Cardiac fibroblast (primary cell): ENCODE data around the gene ITSN1.

Experiments used
- DNase-seq, 2 donors: peaks; one replicate each; pipeline versions ENCODE4 v3.0.0 to v3.0.0-alpha.2; 2010; ENCODE audit warnings: low read depth in 2 of 2
- H3K4me3 ChIP-seq, 2 donors: replicated peaks in 1 of 2; 1 replicate in 1 of 2; 2 replicates in 1 of 2; pipeline ENCODE4 v1.5.1; 2011; ENCODE audit warnings: low read depth in 2 of 2, low read length in 2 of 2, mild to moderate bottlenecking in 2 of 2, moderate library complexity in 1 of 2
- TF ChIP-seq, protein P1 (sequence below): IDR thresholded peaks from one replicate; pipeline ENCODE4 v1.5.1; 2011; ENCODE audit warnings: low read depth, mild to moderate bottlenecking, low read length, inconsistent platforms

The ITSN1 gene

DNA sequence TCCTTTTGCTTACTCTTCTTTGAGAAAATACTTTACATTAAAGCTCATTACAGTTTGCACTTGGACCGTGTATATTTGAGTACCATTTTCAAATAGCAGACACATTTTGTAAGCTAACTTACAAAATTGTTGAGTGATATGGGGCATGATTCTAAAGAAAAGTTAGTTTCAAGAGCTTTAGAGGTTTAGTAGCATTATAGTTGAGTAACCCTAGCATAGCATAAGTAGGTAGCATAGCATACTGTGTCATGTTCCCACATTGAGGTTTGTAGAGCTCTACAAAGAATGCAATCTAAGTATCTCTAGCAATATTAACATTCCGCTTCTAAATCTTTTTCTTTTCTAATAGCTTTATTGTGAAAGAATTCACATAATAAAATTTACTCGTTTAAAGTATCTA is 92.0 kb downstream of the ITSN1 start:
- no peak for DNase-seq
- no peak overlapping the region for H3K4me3 ChIP-seq
- TF ChIP-seq, protein P1, sequence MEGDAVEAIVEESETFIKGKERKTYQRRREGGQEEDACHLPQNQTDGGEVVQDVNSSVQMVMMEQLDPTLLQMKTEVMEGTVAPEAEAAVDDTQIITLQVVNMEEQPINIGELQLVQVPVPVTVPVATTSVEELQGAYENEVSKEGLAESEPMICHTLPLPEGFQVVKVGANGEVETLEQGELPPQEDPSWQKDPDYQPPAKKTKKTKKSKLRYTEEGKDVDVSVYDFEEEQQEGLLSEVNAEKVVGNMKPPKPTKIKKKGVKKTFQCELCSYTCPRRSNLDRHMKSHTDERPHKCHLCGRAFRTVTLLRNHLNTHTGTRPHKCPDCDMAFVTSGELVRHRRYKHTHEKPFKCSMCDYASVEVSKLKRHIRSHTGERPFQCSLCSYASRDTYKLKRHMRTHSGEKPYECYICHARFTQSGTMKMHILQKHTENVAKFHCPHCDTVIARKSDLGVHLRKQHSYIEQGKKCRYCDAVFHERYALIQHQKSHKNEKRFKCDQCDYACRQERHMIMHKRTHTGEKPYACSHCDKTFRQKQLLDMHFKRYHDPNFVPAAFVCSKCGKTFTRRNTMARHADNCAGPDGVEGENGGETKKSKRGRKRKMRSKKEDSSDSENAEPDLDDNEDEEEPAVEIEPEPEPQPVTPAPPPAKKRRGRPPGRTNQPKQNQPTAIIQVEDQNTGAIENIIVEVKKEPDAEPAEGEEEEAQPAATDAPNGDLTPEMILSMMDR = no peak

DNA sequence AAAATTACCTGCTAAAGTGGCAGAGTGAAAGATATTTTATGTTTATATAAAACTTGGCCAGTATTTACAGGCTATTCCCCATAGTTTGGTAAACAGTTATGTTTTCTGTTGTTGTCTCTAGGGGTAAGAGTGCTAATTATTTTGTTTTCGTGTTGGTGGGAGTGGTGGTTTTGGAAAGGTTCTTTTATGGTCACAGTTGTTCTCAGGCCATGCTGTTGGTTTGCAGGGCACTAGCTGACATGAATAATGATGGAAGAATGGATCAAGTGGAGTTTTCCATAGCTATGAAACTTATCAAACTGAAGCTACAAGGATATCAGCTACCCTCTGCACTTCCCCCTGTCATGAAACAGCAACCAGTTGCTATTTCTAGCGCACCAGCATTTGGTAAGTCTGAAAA is 92.5 kb downstream of the ITSN1 start:
- no peak for DNase-seq
- H3K4me3 ChIP-seq = no peak overlapping the region
- TF ChIP-seq, protein P1 = no peak

DNA sequence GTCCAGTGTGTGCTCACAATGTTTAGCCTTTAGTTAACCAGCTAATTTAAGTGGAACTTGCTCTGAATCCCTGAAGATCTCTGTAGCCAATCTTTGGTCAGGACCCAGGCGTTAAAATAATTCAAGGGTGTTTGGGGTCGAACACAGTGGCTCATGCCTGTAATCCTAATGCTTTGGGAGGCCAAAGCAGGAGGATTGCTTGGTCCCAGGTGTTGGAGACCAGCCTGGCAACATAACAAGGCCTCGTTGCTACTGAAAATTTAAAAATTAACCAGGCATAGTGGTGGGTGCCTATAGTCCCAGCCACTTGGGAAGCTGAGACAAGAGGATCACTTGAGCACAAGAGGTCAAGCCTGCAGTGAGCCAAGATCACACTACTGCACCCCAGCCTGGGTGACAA is 94.3 kb downstream of the ITSN1 start:
- DNase-seq = no peak
- TF ChIP-seq, protein P1 = no peak
- H3K4me3 ChIP-seq = no peak overlapping the region

DNA sequence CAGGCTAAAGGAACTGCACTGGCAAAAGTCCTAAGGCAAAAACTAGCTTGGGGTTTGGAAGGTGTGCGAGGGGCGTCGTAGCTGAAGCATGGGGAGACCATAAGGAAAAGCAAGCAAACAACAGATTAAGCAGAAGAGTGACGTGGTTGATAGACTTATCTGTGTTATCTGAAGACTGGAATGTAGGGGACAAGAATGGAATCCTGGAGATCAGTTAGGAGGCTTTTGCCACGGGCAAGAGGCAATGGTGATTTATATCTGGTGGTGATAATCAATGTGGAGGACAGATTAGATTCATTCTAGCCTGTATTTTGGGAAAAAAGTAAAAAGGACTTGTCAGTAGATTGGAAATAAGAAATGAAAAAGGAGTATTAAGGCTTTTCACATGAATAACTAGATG is 97.4 kb downstream of the ITSN1 start:
- TF ChIP-seq, protein P1 = no peak
- no peak for DNase-seq
- H3K4me3 ChIP-seq = no peak overlapping the region

DNA sequence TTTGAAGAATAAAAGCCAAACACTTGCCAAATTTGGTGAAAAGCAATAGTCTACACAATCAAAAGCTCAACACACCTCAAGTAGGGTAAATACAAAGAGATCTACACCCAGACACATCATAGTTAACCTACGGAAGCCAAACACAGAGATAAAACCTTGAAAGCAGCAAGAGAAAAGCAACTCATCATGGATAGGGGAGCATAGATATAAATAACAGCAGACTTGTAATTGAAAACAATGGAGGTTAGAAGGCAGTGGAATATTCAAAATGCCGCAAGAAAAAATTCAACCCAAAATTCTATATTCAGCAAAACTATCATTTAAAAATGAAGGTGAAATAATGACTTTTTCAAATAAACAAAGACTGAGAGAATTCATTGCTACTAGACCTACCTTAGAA is 105.1 kb downstream of the ITSN1 start:
- H3K4me3 ChIP-seq = no peak overlapping the region
- DNase-seq = no peak
- TF ChIP-seq, protein P1 = no peak

DNA sequence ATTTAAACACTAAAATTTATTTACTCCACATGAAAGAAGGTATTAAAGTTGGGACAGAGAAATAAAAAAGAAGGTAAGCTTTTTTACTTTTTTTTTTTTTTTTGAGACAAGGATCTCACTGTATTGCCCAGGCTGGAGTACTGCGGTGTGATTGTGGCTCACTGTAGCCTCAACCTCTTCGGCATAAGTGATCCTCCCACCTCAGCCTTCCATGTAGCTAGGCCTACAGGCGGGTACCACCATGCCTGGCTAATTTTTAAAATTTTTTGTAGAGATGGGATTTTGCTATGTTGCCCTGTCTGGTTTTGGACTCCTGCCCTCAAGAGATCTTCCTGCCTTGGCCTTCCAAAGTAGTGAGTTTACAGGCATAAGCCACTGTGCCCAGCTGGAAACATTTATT is 106.6 kb downstream of the ITSN1 start:
- TF ChIP-seq, protein P1 = no peak
- DNase-seq = no peak
- no peak overlapping the region for H3K4me3 ChIP-seq

DNA sequence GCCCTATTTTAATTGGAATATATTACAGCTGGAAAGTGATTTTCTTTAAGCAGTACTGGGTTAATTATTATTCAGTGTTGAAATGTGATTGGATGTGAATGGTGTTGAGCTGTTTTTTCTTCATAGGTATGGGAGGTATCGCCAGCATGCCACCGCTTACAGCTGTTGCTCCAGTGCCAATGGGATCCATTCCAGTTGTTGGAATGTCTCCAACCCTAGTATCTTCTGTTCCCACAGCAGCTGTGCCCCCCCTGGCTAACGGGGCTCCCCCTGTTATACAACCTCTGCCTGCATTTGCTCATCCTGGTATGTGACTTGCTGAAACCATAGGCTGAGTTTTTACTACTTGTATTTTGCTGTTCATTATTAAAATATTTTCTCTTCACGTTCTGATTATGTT is 107.7 kb downstream of the ITSN1 start:
- no peak overlapping the region for H3K4me3 ChIP-seq
- TF ChIP-seq, protein P1 = no peak
- DNase-seq = peak in 1 of 2 donors; percentile 21
